GM18868 (cell line): ENCODE data around the gene CCL5.

ENCODE experiments used
- ATAC-seq: cut with Tn5 transposase; IDR thresholded peaks from one replicate; pipeline ENCODE4 v1.9.1; 2021; ENCODE audit warnings: mild to moderate bottlenecking, moderate library complexity; ENCODE audit not compliant: unreplicated experiment

CCL5 gene

DNA sequence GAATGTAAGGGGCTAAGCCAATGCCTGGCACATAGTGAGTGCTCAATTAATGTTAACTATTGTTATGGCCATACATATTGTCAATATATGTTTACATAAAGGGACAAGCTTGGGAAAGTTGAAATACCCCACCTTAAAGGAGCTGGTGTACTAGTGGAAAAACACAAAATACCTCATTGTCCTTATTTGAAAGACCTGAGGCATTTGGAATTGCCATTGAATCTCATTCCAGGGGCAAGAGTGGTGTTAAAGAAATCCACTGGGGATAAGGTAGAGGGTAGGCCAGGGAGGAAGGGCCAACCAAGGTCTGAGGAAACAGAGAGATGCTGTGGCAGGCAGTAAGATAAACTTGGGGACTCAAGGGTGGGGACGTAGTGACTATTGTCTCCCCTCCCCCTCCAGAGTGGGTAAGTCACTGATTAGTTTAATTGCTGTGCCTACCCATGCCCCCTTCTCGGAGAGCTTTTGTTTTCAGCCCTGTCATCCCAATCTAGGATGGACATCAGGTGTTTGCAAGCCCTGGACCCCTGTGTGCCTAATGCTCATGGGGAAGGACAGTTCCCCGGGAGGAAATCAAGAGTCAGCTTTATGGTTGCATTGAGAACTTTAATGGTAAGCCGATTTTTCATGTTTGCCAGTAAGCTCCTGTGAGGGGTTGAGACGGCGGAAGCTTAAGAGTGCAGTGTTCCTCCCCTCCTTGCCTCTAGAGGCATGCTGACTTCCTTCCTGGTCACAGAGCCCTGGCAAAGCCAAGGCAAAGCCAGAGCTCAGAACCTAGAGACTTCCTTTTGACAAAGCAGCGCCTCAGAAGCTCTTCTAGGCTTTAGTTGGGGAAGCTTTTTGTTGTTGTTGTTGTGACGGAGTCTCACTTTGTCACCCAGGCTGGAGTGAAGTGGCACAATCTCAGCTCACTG lies 9.0 kb downstream of the CCL5 start:
- no peak for ATAC-seq

DNA sequence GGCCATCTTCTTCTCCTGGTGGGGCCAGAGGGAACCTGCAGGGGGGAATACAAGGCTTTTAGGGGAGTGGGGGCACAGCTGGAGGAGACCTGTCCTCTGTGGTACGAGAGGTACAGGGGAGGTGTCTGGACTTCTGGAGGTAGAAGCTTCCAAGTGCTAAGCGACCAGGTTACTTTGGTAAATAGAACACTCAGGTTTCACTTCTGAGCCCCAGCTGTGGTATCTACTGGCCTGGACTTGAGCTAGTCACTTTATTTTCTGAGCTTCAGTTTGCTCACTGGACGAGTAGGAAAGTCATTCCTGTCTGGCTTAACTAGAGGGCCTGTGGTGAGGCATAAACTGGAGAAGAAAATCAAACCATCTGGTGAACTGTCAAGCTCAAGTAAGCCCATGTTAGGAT lies 11.4 kb downstream of the CCL5 start, which contains the start of gene HEATR9:
TSS of gene HEATR9 (minus strand) at position 155 of the 400 bp plus-strand sequence. CDS start at position 6, 149 bp downstream.
- no peak for ATAC-seq

DNA sequence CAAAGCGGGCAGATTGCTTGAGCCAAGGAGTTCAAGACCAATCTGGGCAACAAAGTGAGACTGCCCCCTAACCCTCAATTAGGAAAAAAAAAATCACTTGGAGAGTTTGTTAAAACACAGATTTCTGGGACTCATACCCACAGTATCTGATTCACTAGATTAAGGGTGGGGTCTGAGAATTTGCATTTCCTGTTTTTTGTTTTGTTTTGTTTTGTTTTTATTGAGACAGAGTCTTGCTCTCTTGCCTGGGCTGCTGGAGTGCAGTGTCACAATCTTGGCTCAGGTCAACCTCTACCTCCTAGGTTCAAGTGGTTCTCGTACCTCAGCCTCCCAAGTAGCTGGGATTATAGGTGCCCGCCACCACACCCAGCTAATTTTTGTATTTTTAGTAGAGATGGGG lies 12.6 kb downstream of the CCL5 start:
- no peak for ATAC-seq

DNA sequence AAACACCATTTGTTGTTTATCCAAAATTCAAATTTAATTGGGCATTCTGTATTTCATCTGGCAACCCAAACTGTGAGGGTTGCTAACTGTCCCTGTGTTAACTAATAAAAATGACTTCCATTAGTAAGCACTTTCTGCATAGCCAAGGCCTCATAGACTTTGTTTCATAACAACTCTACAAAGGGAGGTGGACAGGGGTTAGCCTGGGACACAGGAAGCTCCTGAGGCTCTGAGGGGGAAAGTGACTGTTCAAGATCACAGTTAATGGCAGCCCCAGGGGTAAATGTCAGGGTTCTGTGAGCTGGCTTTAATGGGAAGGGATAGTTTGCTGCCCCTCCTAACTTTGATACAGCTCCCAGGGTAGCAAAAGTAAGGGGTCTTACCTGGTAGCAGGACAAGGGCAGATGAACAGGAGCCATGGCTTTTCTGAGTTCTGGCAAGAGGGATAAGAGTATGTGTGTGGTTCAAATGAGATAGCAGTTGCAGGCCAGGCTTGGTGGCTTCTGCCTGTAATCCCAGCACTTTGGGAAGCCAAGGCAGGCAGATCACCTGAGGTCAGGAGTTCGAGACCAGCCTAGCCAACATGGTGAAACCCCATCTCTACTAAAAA lies 13.7 kb downstream of the CCL5 start:
- no peak for ATAC-seq

DNA sequence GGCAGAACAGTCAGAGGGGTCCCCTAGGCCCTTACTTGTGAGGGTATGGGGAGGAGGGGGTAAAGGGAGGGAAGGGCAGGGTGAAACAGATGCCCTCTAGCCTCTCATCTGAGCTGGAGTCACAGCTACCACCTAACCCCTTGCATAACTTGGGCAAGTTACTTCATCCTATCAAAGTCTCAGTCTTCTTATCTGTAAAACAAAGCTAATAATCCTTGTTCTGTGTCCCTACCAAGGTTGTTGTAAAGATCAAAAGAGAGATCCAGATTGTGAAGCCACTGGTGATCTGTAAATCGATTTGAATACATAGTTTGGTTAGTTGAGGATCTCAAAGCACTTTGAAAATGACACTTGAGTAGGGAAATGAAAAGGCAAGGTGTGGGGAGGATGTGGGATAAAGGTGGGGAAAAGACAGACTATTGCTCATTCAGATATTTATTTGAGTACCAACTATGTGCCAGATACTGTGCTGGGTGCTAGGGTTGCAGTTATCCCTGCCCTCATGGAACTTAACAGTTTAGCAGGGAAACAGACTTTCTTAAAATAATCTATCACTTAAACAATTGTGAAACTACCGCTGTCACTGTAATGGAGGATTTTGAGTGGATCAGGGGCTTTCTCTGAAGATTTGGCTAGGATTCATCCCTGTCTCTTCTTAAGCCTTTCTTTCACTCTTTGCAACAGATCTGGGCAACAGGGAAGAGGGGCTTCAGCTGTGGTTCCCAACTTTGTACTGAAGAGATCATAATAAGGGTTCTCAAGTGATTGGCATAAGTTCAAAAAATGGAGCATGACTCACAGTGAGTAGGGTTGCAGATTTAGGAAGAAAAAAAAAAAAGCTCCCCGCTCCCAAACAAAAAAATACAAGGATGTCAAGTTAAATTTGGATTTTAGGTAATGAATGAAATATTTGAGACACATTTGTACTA lies 14.5 kb downstream of the CCL5 start:
- no peak for ATAC-seq

DNA sequence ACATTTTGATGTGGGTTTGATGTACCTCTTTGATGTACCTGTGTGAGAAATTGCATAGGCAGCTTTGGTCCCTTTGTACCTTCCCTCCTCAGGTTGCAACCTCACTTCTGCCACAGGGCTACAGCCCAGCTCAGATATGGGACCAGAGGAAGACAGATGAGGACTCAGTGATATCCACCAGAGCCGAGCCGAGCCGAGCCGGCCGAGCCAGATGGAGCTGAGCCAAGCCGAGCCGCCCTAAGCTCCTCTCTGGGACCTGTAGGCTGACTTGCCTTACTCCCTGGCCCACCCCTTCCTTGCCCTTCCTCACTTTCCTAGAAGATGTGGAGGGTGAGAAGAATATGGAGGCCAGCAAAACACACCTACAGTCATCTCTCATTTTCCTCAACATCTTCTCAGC lies 15.3 kb downstream of the CCL5 start:
- no peak for ATAC-seq

DNA sequence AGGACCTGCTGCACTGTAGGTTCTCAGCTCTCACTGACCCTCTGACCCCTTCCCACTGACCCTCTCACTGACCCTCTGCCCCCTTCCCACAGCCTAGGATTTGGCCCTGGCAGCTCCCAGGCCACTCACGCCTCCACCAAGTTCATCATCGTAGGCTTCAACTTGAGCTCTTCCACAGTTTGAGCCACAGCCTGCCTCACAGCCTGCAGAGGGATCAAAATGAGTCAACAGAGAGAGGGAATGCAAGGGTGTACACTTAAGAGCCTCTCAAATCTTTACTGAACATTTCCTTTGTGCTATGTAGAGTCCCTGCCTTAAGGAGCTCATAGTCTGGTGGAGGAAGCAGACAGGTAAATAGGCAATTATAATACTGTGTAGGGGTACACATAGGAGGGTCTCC lies 23.6 kb downstream of the CCL5 start:
- ATAC-seq, result no peak

DNA sequence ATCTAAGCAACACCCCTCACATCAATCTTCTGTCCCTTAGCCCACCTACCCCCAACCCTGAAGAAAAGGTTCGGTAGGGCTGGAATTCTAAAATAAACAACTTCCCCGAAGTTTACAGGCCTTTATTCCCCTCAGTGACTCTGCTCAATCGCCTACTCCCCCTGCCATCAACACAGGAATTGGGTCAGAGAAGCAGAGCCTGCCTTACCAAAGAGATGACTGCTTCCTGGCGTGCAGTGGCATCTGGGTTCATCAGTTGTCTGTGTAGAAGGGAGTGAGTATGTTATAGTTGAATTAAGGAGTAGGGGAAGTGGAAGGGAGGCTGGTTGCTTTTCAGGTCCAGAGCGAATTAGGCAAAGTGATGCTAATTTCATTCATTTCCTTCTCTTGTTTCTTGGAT lies 24.2 kb downstream of the CCL5 start:
- ATAC-seq, result no peak

DNA sequence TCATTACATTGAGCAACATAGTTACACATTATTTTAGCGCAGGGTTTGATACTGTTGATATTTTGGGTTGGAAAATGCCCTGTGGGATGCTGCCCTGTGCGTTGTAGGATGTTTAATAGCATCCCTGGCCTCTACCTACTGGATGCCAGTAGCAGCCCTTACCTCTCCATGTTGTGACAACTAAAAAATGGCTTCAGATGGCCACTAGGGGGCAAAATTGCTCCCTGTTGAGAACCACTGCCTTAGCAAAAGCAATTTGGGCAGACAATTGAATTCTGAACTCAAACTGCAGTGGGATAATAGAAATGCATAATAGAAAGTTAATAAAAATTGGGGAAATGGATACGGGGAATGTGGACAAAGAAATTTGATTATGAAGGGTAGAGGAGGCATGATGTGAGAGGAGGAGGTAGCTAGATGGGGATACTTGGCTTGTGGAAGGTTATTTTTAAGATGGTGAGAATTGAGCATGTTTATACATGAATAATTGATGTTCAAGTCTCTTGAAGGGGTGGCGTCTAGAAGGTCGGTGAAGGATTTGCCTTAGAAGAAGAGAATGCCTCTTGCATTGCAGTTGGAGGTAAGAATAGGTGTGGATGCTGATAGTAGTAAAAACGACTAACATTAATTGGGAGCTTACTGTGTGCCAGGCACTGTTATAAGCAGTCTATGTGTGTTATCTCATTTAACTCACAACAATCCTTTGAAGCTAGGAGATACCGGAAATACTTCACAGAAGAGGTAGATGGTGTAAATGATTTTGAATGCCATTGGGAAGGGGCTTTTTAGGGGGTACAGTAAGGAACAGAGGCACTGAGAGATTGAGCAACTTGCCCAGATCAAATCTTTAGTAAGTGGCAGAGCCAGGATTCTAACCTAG lies 30.5 kb downstream of the CCL5 start:
- ATAC-seq, result no peak

DNA sequence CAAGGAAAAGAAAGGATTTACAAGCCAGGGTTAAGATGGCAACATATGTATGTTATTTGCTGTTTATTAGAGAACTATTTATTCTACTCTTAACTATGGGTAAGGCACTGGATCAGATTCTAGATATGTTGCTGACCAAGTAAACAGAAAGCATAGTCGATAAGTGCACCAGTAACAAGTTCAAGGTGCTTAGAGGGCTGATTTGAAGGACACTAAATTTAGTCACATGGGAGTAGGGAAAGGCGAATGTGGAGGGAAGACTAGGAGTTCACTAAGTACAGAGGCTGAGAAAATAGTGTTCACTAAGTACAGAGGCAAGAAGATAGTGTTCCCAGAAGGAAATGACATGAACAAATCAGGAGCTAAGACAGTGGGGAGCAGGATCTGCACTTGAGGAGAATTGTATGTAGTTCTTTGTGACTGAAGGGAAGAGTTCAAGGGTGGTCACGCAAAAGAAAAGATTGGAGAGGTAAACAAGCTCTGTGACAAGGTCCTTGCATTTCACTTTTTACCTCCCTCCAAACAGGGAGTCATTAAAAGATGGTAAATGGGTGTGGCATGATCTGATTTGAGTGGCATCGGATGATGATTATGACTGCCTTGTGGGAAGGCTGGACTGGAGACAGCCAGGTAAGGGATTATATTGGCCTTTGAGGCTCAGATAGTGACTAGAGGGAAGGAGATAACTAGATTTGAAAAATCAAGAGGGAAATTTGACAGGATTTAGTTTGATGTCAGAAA lies 32.4 kb downstream of the CCL5 start:
- no peak for ATAC-seq

DNA sequence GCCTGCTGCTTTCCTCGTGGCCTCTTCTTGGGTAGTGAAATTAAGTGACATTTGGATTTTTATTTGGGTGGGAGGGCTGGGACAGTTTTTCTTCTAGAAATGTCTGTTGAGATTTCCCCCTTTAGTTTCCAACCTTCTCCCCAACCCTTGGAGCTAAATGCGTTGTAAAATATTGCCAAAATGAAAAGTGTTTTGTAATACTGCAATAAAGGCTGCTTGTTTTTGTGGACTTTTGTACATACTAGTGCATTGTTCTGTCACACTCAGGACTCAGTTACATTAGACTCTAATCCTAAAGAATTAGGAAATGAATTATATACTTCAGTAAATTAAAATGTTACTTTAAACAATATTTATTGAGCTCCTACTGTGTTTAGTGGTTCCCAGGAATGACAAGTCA lies 33.2 kb downstream of the CCL5 start:
- no peak for ATAC-seq

DNA sequence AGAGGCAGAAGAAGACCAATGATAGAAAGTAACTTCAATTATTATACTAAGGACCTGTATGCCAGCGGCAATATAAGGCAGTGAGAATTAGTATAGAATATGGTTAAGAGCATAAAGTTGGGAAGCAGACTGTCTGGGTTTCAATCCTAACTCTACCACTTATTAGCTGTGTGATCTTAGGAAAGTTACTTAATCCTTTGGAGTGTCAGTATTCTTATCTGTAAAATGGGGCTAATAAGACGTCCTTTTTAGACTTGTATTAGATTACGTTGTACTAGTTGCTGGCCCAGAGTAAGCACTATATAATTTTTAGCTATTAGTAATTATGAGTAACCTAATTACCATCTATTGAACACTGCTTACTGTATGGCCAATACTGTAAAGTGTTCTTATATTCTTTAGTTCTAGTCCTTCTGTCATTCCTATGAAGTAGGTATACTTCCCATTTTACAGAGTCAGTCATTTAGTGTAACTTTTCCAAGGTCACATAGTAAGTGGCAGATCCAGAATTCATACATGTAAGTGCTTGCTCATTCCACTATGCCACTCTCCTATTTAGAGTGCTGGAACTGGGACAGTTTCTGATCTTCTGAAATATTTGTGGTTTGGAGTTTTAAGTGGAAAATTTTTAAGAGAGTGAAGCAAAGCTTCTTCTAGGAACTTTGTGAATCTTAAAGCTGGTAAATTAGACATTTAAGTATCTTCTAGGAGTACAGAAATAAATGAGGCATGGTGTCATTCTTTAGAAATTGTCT lies 33.9 kb downstream of the CCL5 start:
- no peak for ATAC-seq

DNA sequence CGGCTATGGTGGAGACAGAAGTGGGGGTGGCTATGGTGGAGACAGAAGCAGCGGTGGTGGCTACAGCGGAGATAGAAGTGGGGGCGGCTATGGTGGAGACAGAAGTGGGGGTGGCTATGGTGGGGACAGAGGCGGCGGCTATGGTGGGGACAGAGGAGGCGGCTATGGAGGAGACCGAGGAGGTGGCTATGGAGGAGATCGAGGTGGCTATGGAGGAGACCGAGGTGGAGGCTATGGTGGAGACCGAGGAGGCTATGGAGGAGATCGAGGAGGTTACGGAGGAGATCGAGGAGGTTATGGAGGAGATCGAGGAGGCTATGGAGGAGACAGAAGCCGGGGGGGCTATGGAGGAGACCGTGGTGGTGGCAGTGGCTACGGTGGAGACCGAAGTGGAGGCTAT lies 35.6 kb downstream of the CCL5 start:
- ATAC-seq, result no peak

DNA sequence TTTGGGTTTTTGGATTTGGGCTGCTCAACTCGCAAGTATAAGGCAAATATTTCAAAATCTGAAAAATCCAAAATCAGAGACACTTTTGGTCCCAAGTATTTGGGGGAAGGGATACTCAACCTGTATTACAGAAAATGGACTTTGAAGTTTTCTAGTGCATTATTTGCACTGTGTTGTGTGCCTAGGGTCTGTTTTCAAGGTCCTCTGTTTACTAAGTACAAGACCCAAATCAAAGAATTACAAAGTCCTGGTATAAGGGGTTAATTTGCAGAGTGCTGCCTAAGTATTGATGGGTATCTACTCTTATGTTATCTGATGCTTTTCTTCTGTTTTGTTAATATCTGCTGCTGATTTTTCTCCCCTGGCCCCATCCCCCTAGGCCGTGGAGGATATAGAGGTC lies 36.5 kb downstream of the CCL5 start:
- ATAC-seq, result no peak

DNA sequence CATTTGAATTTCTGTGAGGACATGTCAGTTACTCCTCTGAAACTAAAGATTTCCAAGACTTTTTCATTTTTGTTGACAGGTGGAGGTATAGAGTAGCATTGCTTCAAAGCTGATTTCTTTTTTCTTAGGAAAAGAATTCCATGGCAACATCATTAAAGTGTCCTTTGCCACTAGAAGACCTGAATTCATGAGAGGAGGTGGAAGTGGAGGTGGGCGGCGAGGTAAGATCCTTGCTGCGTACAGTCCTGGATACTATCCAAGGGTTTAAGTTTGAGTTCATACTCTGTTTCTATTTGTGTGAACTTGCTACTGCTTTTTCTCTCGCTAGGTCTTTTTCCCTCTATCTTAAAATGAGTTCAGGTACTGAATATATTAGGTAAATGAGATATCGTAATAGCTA lies 37.9 kb downstream of the CCL5 start:
- no peak for ATAC-seq

DNA sequence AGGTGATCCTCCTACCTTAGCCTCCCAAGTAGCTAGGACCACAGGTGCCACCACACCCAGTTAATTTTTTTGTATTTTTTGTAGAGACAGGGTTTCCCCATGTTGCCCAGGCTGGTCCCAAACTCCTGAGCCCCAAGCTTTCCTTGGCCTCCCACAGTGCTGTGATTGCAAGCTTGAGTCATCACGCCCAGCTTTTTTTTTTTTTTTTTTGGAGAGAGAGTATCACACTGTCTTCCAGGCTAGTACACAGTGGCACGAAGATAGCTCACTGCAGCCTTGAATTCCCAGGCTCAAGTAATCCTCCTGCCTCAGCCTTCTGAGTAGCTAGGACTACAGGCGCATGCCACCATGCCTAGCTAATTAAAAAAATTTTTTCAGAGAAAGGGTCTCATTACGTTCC lies 38.7 kb downstream of the CCL5 start:
- ATAC-seq, result no peak

DNA sequence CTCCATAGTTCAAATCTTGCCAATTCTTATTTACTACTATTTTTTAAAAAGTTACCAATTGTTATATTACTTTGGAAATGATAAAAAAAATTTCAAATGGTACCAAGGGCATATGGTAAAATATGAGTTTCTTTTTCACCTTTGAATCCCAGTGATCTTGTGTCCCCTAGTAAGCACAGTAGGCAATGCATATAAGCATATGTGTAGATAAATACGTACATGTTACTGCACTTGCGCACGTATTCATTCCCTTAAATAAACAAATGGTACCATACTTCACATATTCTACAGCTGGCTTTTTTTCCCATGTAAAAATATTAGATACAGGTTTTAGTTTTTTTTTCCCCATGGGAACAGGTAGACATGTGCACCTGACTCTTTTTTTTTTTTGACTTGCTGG lies 39.1 kb downstream of the CCL5 start:
- ATAC-seq, result no peak

DNA sequence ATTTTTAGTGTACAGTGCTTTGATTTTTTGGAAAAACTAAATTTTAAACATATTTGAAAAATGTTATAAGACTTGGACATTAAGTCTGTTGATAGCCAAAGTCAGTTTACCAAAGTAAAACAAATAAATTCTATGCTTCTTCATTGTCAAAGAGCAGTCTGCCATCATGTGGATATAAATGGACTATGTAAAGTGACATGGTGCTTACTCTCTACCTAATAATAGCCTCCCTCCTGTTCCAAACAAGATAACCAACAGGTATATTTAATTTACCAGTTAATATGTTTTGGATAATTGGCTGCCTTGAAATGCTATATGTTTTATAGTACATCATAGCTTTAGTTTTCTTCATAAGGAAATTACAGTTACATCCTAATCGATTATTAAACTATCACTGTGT lies 55.0 kb downstream of the CCL5 start:
- ATAC-seq, result no peak
